NCI-H1048 (cell line): ENCODE data around the gene FPR3.

ENCODE experiments used
- DNase-seq: peaks from one replicate; lab custom pipeline; 2025; lab: John Stamatoyannopoulos, UW

The FPR3 gene

DNA sequence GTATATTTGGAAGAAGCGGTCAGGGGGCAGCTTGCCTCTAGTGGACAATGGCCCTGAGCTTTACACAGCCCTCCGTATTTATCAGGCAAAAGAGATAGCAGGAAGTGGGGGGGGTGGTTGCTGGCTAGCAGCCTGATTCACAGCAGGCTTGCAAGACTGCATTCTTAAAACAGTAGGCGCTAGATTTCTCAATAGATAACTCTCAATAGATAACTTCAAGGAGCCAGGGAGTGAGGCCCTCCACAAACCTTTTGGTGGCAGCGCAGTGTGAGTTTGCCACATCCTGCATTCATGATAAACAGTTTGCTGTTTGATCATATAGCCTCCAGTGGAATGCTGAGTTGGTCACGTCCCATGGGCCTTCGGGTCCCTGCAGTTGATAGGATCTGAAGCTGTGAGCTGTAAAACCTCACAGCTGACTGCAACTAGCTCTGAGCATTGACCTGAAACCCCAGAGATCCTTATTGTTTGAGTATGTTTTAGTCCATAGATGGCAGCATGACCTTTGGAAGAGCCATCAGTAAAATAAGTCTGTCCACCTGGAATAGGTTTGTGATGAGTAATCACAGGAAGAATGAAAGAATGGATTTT, 12.2 kb downstream of the FPR3 start:
- no peak for DNase-seq

DNA sequence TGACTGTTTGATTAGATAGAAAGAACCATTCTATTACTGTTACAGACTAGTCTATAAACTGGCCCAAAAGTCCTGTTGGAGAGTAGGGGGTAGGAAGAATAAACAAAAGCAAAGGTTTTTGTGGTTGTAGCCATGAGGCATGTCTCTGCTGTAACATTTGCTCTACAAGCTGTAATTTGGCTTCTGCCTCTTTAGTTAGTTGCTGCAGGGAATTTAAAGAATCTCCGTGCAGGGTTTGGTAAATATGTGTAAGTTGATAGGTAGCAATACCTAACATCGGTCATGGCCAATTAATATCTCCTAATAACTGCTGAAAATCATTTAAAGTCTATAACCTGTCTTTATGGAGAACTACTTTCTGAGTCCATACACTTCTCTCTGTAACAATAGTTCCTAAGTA, 13.0 kb downstream of the FPR3 start:
- DNase-seq = no peak

DNA sequence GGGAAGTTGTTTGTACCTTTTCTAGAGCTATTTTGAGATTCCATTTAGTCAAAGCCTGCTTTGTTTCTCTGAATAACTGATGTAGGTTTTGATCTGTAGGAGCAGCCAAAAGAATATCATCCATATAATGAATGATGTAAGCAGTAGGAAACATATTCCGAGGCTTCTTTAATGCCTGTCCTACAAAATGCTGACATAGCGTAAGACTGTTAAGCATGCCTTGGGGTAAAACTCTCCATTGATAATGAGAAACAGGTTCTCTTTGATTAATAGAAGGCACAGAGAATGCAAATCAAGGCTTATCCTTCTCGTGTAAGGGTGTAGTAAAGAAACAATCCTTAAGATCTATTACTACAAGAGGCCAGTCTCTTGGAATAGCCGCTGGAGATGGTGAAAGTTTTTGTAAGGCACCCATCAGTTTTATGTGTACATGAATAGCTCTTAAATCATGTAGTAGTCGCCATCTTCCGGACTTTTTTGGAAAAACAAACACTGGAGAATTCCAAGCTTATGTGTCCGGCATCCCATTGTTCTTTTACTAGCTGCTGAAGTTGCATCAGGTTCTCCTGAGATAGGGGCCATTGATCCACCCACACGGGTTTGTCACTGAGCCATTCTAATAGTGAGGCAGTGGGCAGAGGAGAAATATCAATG, 13.5 kb downstream of the FPR3 start:
- DNase-seq = no peak

DNA sequence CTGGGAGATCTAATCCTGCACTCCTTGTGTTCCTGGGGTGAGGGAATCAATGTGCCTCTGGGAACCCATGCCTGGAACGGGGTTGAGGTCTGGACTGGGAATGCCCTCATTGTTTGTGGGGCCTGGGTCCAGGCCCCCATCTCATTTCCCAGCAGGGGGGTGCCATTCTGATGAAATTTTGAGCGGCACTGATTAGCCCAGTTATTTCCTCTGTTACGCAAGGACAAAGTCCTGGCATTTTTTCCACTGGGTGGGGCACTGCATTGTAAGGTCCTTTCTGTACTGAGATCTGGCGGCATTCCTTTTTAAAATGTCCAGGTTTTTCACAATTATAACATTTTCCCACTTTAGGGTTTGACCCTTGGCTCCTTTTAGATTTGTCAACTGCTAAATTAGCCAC, 14.8 kb downstream of the FPR3 start:
- no peak for DNase-seq

DNA sequence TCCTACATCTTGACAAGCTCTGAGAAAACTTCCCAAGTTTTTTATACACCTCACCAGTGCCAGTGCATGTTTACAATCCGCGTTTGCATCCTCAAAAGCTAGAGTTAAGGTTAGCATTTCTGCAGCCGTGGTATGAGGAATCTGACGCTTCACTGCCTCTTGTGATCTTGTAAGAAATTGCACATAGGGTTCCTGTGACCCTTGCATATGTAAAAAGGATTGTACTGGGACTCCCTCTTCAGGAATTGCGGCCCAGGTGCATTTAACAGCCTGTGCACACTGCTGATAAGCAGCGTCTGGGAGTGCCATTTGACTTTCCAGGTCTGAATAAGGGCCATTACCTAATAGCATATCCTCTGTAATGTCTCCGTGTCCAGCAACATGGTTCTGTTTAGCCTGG, 15.3 kb downstream of the FPR3 start:
- DNase-seq = no peak

DNA sequence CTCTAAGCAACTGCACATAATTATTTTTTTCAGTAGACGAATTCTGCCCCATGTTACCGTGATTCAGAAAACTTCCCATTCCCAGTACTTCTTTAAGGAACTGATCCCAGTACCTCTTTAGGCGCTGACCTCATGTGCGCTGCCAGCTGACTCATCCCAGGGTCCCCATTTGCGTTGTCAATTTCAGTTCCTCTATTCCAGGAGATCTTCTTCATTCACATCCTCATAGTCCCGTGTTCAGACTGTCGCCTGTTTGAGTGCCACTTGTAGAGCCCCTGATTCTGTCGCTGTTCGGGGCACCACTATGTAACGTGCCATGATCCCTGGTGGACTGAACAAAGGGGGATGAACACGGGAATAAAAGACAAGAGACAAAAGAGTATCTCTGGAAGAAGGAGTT, 16.4 kb downstream of the FPR3 start:
- no peak for DNase-seq

DNA sequence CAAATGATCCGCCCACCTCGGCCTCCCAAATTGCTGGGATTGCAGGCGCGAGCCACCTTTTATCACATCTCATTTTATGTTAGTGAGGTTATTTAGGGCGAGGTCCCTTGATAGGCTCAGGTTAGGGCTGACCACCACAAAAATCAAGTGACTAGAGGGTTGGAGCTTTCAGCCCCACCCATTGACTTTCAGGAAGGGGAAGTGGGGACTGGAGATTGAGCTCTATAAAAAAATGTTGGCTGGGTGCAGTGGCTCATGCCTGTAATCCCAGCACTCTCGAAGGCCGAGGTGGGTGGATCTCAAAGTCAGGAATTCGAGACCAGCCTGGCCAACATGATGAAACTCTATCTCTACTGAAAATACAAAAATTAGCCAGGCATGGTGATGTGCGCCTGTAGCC, 20.1 kb downstream of the FPR3 start:
- no peak for DNase-seq

DNA sequence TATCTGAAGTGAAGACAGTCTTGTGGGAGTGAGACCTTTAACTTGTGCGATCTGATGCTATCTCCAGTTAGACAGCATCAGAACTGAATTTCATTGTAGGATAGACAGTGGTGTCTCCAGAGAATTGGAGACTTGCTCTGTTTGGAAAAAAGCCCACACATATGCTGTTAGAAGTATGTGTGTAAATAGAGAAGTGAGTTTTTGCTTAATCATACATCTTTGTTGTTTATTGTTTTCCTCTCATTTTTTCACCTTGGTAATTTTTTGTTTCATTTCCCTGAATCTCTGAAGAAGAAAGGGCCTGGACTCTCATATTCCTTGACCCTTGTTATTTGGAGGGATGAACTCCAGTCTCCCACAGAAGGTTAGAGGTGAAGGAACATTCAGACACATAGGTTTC, 21.8 kb downstream of the FPR3 start:
- no peak for DNase-seq

DNA sequence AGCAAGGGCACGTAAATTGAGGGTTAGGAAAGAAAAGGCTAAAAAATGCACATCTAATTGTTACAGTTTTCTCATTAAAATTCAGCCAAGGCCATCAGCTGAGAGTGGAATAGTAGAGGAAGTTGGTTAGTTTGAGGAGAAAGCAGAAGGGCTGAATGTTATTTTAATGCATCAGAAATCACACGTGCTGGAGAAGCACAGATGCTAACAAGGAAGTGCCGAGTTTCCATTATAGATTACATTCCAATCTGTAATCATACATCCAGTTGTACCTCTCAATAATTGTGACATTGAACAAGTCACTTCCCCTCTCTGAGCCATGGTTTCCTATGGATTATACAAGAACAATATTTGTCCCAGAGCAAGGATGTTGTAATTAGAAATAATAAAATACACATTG, 25.1 kb downstream of the FPR3 start:
- DNase-seq = no peak

DNA sequence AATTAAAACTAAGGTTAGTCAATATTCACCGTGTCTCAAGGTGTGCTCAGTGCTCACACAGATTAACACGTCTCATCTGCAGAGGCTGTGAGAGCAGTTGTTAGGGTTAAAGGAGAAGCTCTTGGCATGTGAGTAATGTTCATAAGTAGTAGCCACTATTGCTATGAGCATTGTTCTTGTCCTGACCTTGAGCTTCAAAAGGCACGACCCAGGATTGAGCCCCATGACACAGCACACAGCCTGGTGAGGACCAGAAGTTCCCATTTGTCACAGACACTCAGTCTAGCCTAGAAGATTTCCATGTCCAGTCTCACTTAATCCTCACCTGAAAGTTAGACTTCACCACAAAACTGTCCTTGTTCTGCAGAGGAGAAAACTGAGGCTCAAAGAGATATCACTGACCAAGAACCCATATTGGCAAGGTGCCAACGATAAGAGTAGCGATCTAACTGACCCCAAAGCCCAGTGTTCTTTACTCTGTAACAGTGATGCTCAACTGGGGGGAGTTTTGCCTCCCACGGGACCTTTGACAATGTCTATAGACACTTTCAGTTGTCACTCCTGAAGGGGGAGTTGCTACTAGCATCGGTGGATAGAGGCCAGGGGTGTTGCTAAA, 26.0 kb downstream of the FPR3 start:
- no peak for DNase-seq

DNA sequence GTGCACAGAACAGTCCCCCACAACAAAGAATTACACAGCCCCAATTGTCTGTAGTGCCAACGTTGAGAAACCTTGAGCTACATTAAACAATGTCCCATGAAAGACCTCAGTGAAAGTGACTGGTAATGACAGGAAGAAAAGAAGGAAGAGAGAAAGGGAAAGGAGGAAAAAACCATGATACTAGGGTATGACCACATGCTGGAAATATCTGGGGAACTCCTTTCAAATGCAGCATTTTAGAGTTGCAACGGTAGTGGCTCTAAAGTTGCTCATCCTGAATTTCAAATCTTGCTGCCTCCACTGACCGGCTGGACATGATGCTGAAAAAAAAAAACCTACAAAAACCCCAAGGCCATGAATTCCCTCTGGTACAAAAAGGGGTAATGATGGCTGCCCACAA, 26.5 kb downstream of the FPR3 start:
- no peak for DNase-seq

DNA sequence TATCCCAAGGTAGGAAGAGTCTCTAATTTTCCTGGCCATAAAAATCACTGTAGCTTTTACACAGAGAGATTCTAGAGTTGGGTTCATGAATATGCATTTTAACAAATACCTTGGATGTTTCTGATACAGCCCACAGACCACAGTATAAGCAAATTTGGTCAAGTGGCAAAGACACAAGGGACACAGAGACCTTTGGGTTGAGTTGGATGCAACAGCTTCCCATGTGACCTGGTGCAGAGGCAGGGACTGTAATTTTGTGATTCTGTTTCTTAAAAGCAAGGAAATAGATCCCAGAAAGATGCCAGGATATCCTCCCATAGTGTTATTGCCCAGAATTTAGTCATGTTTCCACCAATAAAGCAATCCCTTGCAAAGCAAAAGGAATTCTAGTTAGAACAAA, 27.0 kb downstream of the FPR3 start:
- DNase-seq = no peak

DNA sequence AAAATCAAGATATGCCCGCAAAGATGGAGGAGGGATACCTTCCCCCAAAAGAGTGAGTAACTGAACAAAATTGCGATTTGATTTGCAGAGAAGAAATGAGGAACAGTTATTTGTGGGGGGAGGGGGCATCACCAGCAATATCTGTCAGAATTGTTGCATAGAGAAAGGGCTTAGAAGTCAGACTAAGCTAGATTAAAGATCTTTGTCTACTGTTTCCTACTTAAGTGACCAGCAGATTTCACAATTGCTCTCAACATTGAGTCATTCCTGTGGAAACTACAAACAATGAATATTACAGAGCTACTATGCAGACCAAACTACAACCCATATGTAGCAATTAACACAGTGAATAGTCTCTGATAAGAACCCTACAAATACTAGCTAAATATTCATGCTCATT, 27.4 kb downstream of the FPR3 start:
- no peak for DNase-seq

DNA sequence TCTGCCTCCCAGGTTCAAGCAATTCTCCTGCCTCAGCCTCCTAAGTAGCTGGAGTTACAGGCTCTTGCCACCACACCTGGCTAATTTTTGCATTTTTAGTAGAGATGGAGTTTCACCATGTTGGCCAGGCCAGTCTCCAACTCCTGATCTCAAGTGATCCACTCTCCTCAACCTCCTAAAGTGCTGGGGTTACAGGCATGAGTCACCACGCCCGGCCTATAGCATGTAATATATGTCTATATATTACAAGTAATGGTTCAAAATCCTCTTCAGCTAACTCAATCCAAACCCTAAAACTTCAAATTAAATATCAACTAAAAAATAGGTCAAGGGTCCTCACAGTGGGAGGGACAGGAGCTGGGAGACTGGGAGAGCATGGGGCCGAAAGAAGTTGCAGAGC, 28.0 kb downstream of the FPR3 start:
- DNase-seq = no peak

DNA sequence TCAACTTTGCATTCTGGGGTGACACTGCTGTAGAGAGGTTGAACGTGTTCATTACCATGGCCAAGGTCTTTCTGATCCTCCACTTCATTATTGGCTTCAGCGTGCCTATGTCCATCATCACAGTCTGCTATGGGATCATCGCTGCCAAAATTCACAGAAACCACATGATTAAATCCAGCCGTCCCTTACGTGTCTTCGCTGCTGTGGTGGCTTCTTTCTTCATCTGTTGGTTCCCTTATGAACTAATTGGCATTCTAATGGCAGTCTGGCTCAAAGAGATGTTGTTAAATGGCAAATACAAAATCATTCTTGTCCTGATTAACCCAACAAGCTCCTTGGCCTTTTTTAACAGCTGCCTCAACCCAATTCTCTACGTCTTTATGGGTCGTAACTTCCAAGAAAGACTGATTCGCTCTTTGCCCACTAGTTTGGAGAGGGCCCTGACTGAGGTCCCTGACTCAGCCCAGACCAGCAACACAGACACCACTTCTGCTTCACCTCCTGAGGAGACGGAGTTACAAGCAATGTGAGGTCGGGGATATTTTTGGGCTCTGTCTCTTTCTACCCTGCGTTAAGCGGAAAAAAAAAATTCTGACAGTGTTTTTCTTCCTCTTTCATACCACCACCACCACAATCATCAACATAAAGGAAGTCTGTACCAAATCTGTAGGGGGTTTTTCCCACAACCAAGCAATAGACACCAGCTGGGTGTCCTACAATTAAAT, 29.5 kb downstream of the FPR3 start:
- DNase-seq = no peak

DNA sequence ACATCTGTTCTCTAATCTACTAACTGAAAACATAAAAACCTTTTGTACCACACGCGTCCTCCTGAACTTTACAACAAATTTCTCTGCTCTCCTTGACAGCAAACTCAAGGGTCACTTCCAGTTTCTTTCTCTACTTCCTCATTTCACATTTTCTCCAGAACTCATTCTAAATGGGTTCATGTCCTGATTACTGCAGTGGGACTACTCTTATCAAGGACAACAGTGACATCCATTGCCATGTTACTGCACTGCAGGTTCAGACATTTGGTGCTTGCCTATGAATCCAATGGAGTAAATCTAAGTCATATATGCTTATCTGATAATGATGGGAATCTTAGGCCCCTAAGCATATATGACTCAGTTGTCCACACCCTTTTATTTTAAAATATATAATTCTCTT, 35.3 kb downstream of the FPR3 start:
- no peak for DNase-seq

DNA sequence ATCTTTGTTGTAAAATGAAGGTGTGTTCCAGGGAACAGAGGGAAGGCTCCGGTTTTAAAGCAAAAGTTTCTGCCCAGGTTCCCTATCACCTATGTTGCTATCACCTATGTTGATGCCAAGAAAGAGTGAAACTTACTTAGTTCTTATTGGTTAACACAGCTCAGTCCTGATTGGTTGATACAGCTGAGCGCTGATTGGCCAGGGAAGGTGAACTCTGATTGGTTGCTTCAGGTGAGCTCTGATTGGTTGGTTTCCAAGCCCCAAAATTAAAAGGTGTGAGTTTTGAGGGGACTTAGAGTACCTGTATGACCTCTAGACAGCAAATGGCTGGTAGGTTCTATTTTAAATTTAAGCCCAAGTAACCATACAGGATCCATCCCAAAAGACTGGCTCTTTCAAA, 42.2 kb downstream of the FPR3 start:
- no peak for DNase-seq

DNA sequence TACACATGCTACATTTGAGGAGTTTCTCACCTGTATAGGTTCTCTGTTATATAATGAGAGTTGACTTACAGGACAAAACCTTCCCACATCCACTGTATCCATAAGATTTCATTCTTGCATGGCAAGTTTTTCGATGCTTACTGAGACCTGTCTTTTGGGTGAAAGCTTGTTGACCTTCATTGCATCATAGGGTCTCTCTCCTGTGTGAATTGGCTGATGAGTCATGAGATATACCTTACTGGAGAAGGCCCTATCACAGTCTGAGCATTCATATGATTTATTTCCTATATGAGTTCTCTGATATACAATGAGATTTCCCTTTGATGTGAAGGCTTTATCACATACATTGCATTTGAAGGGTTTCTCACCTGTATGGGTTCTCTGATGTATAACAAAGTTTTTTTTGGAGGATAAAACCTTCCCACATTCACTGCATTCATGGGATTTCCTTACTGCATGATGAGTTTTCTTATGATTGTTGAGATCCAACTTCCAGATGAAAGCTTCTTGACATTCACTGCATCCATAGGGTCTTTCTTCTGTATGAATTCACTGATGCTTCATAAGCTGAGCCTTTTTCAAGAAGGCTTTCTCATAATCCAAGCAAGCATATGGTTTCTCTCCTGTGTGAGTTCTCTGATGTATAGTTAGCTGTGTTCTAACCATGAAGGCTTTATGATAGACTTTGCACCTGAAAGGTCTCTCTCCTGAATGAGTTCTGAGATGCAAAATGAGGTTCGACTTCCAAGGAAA, 67.1 kb downstream of the FPR3 start:
- DNase-seq = no peak

DNA sequence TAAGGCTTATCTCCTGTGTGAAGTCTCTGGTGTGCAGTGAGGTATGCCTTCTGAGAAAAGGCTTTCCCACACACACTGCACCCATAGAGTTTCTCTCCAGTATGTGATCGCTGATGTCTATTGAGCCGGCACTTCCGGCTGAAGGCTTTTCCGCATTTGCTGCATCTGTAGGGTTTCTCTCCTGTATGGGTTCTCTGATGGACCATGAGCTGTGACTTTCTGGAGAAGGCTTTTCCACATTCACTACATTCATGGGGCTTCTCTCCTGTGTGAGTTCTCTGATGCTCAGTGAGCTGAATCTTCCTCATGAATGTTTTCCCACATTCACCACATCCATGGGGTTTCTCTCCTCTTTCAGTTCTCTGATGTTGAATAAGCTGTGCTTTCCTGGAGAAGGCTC, 78.1 kb downstream of the FPR3 start:
- DNase-seq = no peak
